Spleen (tissue), 7 donors: Measurements from ENCODE around the gene SLC22A23.

Source experiments
- CTCF ChIP-seq, 11 experiments: fragments of 200-600 bp in 7 of 11; fragments of 450-650 bp in 4 of 11; sonication (generic) in 4 of 11; IDR thresholded peaks in 8 of 11; conservative IDR thresholded peaks in 3 of 11; 1 replicate in 7 of 11; 2 replicates in 4 of 11; pipeline versions ENCODE4 v1.4.0 to v1.8.0; 2016 to 2021; ENCODE audit warnings: antibody characterized with exemption in 11 of 11, inconsistent platforms in 4 of 11, mild to moderate bottlenecking in 1 of 11
- POLR2A ChIP-seq, 3 donors: fragments of 450-650 bp; IDR thresholded peaks; one replicate each; pipeline ENCODE4 v1.5.1; 2017; ENCODE audit warnings: antibody characterized with exemption in 3 of 3, mild to moderate bottlenecking in 1 of 3
- donor health status: DM: no; HTN: no; CAD: no; lungs with moderate emphysema.
- donor health status: DM: no; HTN: no; CAD: no.
- donor health status: DM: no; HTN: no; CAD: no.

GRCh38 chr6:3450888-3451287, 6.0 kb downstream of the SLC22A23 start:
- TF ChIP-seq CTCF (IDR thresholded peaks at IDR 0.05 in 8 of 11, conservative IDR thresholded peaks at IDR 0.05 in 3 of 11) (no peak), POLR2A (IDR thresholded peaks at IDR 0.05) (no peak)
